ENCODE data around the gene FTCD. TPM values are rescaled to one million over a fixed set of nuclear protein-coding genes. Genes with fewer than 3 reads are reported as not detected.

The FTCD gene
- total and polyA plus RNA-seq, 9 of the 15 experiments (the other 6 are each of a cell fraction or from before 2014, with no cell fraction given) = 0.11 to 1.6 (median 0.67) TPM; not detected in 5

DNA sequence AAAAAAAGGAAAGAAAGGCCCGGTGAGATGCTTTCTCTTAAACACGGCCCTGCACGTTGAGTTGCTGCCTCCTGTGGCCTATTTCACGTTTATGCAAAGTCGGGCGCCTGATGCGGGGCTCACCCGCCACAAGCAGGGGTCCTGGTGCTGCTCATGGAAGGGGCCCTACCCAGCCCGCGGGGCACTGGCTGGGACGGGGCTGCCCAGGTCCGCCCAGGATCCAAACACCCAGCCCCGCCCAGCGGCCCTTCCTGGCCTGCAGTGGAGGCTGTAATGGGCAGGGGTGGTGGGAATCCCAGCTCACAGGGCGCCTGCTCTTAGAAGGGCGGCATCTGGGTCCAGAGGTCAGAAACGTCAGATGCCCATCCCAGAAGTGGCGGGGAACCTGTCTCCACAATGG lies 55.9 kb downstream of the FTCD start:
- DNase-seq (ENCODE audit: extremely low read depth in 1 of 4, low spot score in 3 of 4) = peak in 2 of 4 experiments; percentile 11 to 13
- no peak overlapping the region for H3K9ac ChIP-seq (ENCODE audit: insufficient read depth in 1 of 2, low read depth in 2 of 2, low read length in 2 of 2)
- CTCF ChIA-PET (ENCODE audit: low intra/inter-chr PET ratio) = interaction anchor here (0.6 kb wide), 1 partner anchor 186 kb away, joined by 3 read pairs; the partner anchor contains the start of gene YBEY

More for the DNA sequence above, 55.9 kb downstream of the FTCD start:
- Histone ChIP-seq H4K20me1 (replicated peaks; ENCODE audit: control insufficient read depth, insufficient read depth, low read length) (0 out of 2 replicates have a peak, but pooled peaks cover 6% of the 10 kb centered on the region), H3K4me3 (no peak overlapping the region), H3K79me2 (ENCODE audit: control insufficient read depth, insufficient read depth, low read length) (no peaks in the 10 kb centered on the region), H3K4me2 (ENCODE audit: insufficient read depth, low read length) (no peak overlapping the region), H3K27ac (ENCODE audit: extremely low read depth, low read depth, low read length) (no peak overlapping the region), H2AFZ (ENCODE audit: low read depth, low read length) (no peak overlapping the region), H3K9me3 (replicated peaks; ENCODE audit: control insufficient read depth, insufficient read depth, low read depth, low read length) (no peaks in the 10 kb centered on the region), H3K27me3 (ENCODE audit: control insufficient read depth in 2 of 2, insufficient read depth in 2 of 2, low read length in 2 of 2) (peaks cover 17 to 37% of the 10 kb centered on the region in 2 experiments), H3K36me3 (ENCODE audit: control insufficient read depth, insufficient read depth, low read length) (no peaks in the 10 kb centered on the region), H3K4me1 (replicated peaks in 1 of 2; ENCODE audit: control insufficient read depth in 2 of 2, insufficient read depth in 2 of 2, low read length in 2 of 2) (peaks cover 0 to 24% of the 10 kb centered on the region in 2 experiments; a peak in 2 of 5 replicates), H3K9me1 (ENCODE audit: control insufficient read depth, insufficient read depth, low read length) (no peaks in the 10 kb centered on the region)
- in situ Hi-C loops (cut with MboI) (no loop called here), intact Hi-C loops (cut with micrococcal nuclease) (loop anchor here (5.0 kb wide), 1 partner anchor 127 kb away; no protein-coding TSS in a partner anchor)
- FAIRE-seq = no peak
- no TSS peak for BruUV-seq (replicated peaks)
- WGBS (ENCODE audit: insufficient coverage, low coverage, missing lambda C conversion rate) = 14% methylated on average over 15 of the region's 18 CpGs
- no peak for TF ChIP-seq RFX1 (IDR thresholded peaks at IDR 0.05)
- no peak for TF ChIP-seq YY1 (IDR thresholded peaks at IDR 0.05; ENCODE audit: borderline replicate concordance in 1 of 3, control insufficient read depth in 1 of 3, extremely low read depth in 1 of 3, insufficient read depth in 3 of 3, insufficient read length in 1 of 3, insufficient replicate concordance in 2 of 3, low read depth in 1 of 3, low read length in 2 of 3)
- TF ChIP-seq ZNF384 (IDR thresholded peaks at IDR 0.05; ENCODE audit: low read depth, low read length) = 0 out of 2 replicates have a peak, but pooled peaks have one; percentile 27
- TF ChIP-seq, protein P1, sequence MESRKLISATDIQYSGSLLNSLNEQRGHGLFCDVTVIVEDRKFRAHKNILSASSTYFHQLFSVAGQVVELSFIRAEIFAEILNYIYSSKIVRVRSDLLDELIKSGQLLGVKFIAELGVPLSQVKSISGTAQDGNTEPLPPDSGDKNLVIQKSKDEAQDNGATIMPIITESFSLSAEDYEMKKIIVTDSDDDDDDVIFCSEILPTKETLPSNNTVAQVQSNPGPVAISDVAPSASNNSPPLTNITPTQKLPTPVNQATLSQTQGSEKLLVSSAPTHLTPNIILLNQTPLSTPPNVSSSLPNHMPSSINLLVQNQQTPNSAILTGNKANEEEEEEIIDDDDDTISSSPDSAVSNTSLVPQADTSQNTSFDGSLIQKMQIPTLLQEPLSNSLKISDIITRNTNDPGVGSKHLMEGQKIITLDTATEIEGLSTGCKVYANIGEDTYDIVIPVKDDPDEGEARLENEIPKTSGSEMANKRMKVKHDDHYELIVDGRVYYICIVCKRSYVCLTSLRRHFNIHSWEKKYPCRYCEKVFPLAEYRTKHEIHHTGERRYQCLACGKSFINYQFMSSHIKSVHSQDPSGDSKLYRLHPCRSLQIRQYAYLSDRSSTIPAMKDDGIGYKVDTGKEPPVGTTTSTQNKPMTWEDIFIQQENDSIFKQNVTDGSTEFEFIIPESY (CRISPR knock-in tag; IDR thresholded peaks at IDR 0.05) = peak; percentile 43; the same call in 1 of the 2 replicates
- TF ChIP-seq ZNF436 (CRISPR knock-in tag; IDR thresholded peaks at IDR 0.05) = no peak
- TF ChIP-seq CBX2 (IDR thresholded peaks at IDR 0.05; ENCODE audit: insufficient read depth, low read length, poor library complexity, severe bottlenecking) = peak; percentile 7
- ATAC-seq = no peak; the same call in 2 of the 3 replicates
- POLR2A ChIA-PET = interaction anchor here (0.6 to 0.8 kb wide), 3 partner anchors 35 to 186 kb away, joined by 3 to 4 read pairs (median 3); no protein-coding TSS in a partner anchor
